MG63 (cell line): Measurements from ENCODE around the gene FAM135A. TPM values are rescaled to one million over a fixed set of nuclear protein-coding genes. Genes with fewer than 3 reads are reported as not detected.
"Not testable (repeated sequence)": the region's sequence is repeated elsewhere in the genome, so short reads cannot be mapped to it uniquely, and the experiment has no call there.

Experiments used
- DNase-seq: peaks from one replicate; pipeline ENCODE4 v3.0.0-alpha.2; 2020
- H3K27me3 ChIP-seq: fragments of 250-450 bp; sonication (Bioruptor Pico); 2 replicates; pipeline ENCODE4 v1.5.1; 2020; ENCODE audit warnings: mild to moderate bottlenecking, moderate library complexity
- H3K36me3 ChIP-seq: fragments of 250-450 bp; sonication (Bioruptor Pico); 2 replicates; pipeline ENCODE4 v1.5.1; 2020; ENCODE audit warnings: mild to moderate bottlenecking, moderate library complexity
- H3K4me3 ChIP-seq: fragments of 250-450 bp; sonication (Bioruptor Pico); 2 replicates; pipeline ENCODE4 v1.5.1; 2020; ENCODE audit warnings: mild to moderate bottlenecking, moderate library complexity
- H3K9me3 ChIP-seq: fragments of 250-450 bp; sonication (Bioruptor Pico); 2 replicates; pipeline ENCODE4 v1.5.1; 2020; ENCODE audit warnings: mild to moderate bottlenecking, moderate library complexity
- total RNA-seq: library from RNA; depleted of rRNA; stranded (reverse); fragments of >200 nt; shearing (Covaris generic); gene quantifications from 2 replicates; pipeline ENCODE4 v1.2.3, GENCODE V29; 2014; ENCODE audit warnings: low replicate concordance

Gene FAM135A
- total RNA-seq, 1 experiment from 2014 or later: 6.7 TPM

GRCh38 chr6:70494833-70495232 lies 81.5 kb downstream of the FAM135A start:
- H3K4me3 ChIP-seq: no peak overlapping the region
- H3K9me3 ChIP-seq: 0 out of 2 replicates have a peak, but pooled peaks cover 2% of the 10 kb centered on the region
- DNase-seq: no peak
- no peaks in the 10 kb centered on the region for H3K36me3 ChIP-seq
- no peaks in the 10 kb centered on the region for H3K27me3 ChIP-seq

- DNase-seq: not testable (repeated sequence)
These were observed 82.5 kb downstream of the FAM135A start for GRCh38 chr6:70495790-70496189.

GRCh38 chr6:70502484-70502883 lies 89.2 kb downstream of the FAM135A start:
- H3K27me3 ChIP-seq: no peaks in the 10 kb centered on the region
- H3K9me3 ChIP-seq: peaks cover 6% of the 10 kb centered on the region; the same call in 1 of the 2 replicates
- peaks cover 14% of the 10 kb centered on the region for H3K36me3 ChIP-seq
- H3K4me3 ChIP-seq: no peak overlapping the region
- DNase-seq: no peak

More at GRCh38 chr6:70495790-70496189, 82.5 kb downstream of the FAM135A start:
- H3K4me3 ChIP-seq, H3K9me3 ChIP-seq, H3K27me3 ChIP-seq, H3K36me3 ChIP-seq: not testable (repeated sequence)

GRCh38 chr6:70503813-70504465 lies 90.6 kb downstream of the FAM135A start:
- no peak for DNase-seq

GRCh38 chr6:70506321-70506720 lies 93.0 kb downstream of the FAM135A start:
- peaks cover 14% of the 10 kb centered on the region for H3K36me3 ChIP-seq
- H3K9me3 ChIP-seq: peaks cover 2% of the 10 kb centered on the region; the same call in 1 of the 2 replicates
- H3K27me3 ChIP-seq: no peaks in the 10 kb centered on the region
- no peak overlapping the region for H3K4me3 ChIP-seq
- no peak for DNase-seq

More at GRCh38 chr6:70503813-70504465, 90.6 kb downstream of the FAM135A start:
- Histone ChIP-seq H3K9me3 (peaks cover 4% of the 10 kb centered on the region; the same call in 1 of the 2 replicates), H3K4me3 (no peak overlapping the region), H3K36me3 (peaks cover 14% of the 10 kb centered on the region), H3K27me3 (no peaks in the 10 kb centered on the region)

- H3K9me3 ChIP-seq: peaks cover 2% of the 10 kb centered on the region; the same call in 1 of the 2 replicates
- H3K36me3 ChIP-seq: peaks cover 14% of the 10 kb centered on the region
- no peak for DNase-seq
These were observed 93.9 kb downstream of the FAM135A start for GRCh38 chr6:70507161-70507560.

GRCh38 chr6:70508953-70509352 lies 95.6 kb downstream of the FAM135A start:
- no peaks in the 10 kb centered on the region for H3K9me3 ChIP-seq
- H3K4me3 ChIP-seq: no peak overlapping the region
- DNase-seq: no peak
- H3K27me3 ChIP-seq: no peaks in the 10 kb centered on the region
- peaks cover 7% of the 10 kb centered on the region for H3K36me3 ChIP-seq

More at GRCh38 chr6:70507161-70507560, 93.9 kb downstream of the FAM135A start:
- H3K27me3 ChIP-seq: no peaks in the 10 kb centered on the region
- no peak overlapping the region for H3K4me3 ChIP-seq

- no peaks in the 10 kb centered on the region for H3K27me3 ChIP-seq
- no peak for DNase-seq
- no peak overlapping the region for H3K4me3 ChIP-seq
- no peaks in the 10 kb centered on the region for H3K9me3 ChIP-seq
- H3K36me3 ChIP-seq: no peaks in the 10 kb centered on the region
These were observed 97.3 kb downstream of the FAM135A start for GRCh38 chr6:70510600-70510999.

- Histone ChIP-seq H3K4me3 (no peak overlapping the region), H3K9me3 (no peaks in the 10 kb centered on the region), H3K36me3 (no peaks in the 10 kb centered on the region), H3K27me3 (no peaks in the 10 kb centered on the region)
- no peak for DNase-seq
These were observed 105.4 kb downstream of the FAM135A start for GRCh38 chr6:70518723-70519122.

GRCh38 chr6:70520575-70520974 lies 107.3 kb downstream of the FAM135A start:
- no peak overlapping the region for H3K4me3 ChIP-seq
- no peaks in the 10 kb centered on the region for H3K36me3 ChIP-seq
- DNase-seq: no peak
- H3K9me3 ChIP-seq: no peaks in the 10 kb centered on the region
- H3K27me3 ChIP-seq: no peaks in the 10 kb centered on the region

- Histone ChIP-seq H3K27me3 (no peaks in the 10 kb centered on the region), H3K36me3 (no peaks in the 10 kb centered on the region), H3K9me3 (no peaks in the 10 kb centered on the region), H3K4me3 (no peak overlapping the region)
- DNase-seq: no peak
These were observed 111.5 kb downstream of the FAM135A start for GRCh38 chr6:70524721-70525286.

- DNase-seq: no peak
- H3K9me3 ChIP-seq: no peaks in the 10 kb centered on the region
- H3K36me3 ChIP-seq: no peaks in the 10 kb centered on the region
These were observed 113.9 kb downstream of the FAM135A start for GRCh38 chr6:70527071-70527737.

GRCh38 chr6:70530023-70530422 lies 116.7 kb downstream of the FAM135A start:
- Histone ChIP-seq H3K36me3 (no peaks in the 10 kb centered on the region), H3K4me3 (no peak overlapping the region), H3K9me3 (no peaks in the 10 kb centered on the region), H3K27me3 (no peaks in the 10 kb centered on the region)
- DNase-seq: no peak

More at GRCh38 chr6:70527071-70527737, 113.9 kb downstream of the FAM135A start:
- H3K4me3 ChIP-seq: no peak overlapping the region
- H3K27me3 ChIP-seq: no peaks in the 10 kb centered on the region

- no peak for DNase-seq
- H3K27me3 ChIP-seq: no peaks in the 10 kb centered on the region
- no peak overlapping the region for H3K4me3 ChIP-seq
- no peaks in the 10 kb centered on the region for H3K9me3 ChIP-seq
- no peaks in the 10 kb centered on the region for H3K36me3 ChIP-seq
These were observed 117.8 kb downstream of the FAM135A start for GRCh38 chr6:70531133-70531532.

GRCh38 chr6:70537266-70537665 lies 124.0 kb downstream of the FAM135A start:
- no peak overlapping the region for H3K4me3 ChIP-seq
- H3K36me3 ChIP-seq: no peaks in the 10 kb centered on the region
- no peaks in the 10 kb centered on the region for H3K9me3 ChIP-seq
- no peaks in the 10 kb centered on the region for H3K27me3 ChIP-seq
- DNase-seq: no peak

- Histone ChIP-seq H3K4me3 (no peak overlapping the region), H3K36me3 (no peaks in the 10 kb centered on the region), H3K27me3 (no peaks in the 10 kb centered on the region), H3K9me3 (no peaks in the 10 kb centered on the region)
- DNase-seq: no peak
These were observed 125.1 kb downstream of the FAM135A start for GRCh38 chr6:70538376-70538775.

GRCh38 chr6:70547313-70547712 lies 134.0 kb downstream of the FAM135A start:
- no peak for DNase-seq

More at GRCh38 chr6:70547313-70547712, 134.0 kb downstream of the FAM135A start:
- Histone ChIP-seq H3K9me3 (no peaks in the 10 kb centered on the region), H3K36me3 (no peaks in the 10 kb centered on the region), H3K27me3 (no peaks in the 10 kb centered on the region), H3K4me3 (no peak overlapping the region)
